A549 (cell line): ENCODE data around the gene MYO18B.

ENCODE experiments used
- ZNF302 ChIP-seq: fragments of 250-450 bp; sonication (Bioruptor Pico); IDR thresholded peaks from 2 replicates; pipeline ENCODE4 v1.9.0; 2021; ENCODE audit warnings: inconsistent platforms, mild to moderate bottlenecking, moderate library complexity
- TF ChIP-seq, protein P1 (sequence below): fragments of >200 bp; sonication (Bioruptor Twin); formaldehyde crosslinking; IDR thresholded peaks from 3 replicates; pipeline ENCODE4 v1.5.1; 2016

DNA sequence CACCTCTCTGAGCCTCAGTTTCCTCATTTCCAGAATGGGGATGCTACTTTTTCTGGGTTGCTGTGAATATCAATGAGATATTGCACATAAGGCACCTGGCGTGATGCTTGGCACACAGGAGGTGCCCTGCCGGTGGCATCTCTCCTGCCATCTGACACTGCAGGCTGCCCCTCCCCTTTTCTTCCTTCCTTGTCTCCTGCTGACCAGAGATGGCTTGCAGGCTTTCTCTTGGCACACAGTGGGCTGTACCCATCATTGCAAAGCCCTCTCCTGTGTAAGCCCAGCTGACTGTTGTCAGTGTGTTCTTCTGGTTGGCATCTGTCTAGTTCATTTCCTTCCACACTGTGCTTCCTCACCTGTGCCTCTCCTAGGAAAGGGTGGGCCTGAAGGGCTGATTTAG lies 91.7 kb downstream of the MYO18B start:
- TF ChIP-seq ZNF302 (CRISPR knock-in tag) = no peak
- TF ChIP-seq, protein P1, sequence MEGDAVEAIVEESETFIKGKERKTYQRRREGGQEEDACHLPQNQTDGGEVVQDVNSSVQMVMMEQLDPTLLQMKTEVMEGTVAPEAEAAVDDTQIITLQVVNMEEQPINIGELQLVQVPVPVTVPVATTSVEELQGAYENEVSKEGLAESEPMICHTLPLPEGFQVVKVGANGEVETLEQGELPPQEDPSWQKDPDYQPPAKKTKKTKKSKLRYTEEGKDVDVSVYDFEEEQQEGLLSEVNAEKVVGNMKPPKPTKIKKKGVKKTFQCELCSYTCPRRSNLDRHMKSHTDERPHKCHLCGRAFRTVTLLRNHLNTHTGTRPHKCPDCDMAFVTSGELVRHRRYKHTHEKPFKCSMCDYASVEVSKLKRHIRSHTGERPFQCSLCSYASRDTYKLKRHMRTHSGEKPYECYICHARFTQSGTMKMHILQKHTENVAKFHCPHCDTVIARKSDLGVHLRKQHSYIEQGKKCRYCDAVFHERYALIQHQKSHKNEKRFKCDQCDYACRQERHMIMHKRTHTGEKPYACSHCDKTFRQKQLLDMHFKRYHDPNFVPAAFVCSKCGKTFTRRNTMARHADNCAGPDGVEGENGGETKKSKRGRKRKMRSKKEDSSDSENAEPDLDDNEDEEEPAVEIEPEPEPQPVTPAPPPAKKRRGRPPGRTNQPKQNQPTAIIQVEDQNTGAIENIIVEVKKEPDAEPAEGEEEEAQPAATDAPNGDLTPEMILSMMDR = no peak
